ENCODE data around the gene TOR1AIP1.
"Not testable (repeated sequence)": the region's sequence is repeated elsewhere in the genome, so short reads cannot be mapped to it uniquely, and the experiment has no call there.

TOR1AIP1 gene, protein sequence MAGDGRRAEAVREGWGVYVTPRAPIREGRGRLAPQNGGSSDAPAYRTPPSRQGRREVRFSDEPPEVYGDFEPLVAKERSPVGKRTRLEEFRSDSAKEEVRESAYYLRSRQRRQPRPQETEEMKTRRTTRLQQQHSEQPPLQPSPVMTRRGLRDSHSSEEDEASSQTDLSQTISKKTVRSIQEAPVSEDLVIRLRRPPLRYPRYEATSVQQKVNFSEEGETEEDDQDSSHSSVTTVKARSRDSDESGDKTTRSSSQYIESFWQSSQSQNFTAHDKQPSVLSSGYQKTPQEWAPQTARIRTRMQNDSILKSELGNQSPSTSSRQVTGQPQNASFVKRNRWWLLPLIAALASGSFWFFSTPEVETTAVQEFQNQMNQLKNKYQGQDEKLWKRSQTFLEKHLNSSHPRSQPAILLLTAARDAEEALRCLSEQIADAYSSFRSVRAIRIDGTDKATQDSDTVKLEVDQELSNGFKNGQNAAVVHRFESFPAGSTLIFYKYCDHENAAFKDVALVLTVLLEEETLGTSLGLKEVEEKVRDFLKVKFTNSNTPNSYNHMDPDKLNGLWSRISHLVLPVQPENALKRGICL

DNA sequence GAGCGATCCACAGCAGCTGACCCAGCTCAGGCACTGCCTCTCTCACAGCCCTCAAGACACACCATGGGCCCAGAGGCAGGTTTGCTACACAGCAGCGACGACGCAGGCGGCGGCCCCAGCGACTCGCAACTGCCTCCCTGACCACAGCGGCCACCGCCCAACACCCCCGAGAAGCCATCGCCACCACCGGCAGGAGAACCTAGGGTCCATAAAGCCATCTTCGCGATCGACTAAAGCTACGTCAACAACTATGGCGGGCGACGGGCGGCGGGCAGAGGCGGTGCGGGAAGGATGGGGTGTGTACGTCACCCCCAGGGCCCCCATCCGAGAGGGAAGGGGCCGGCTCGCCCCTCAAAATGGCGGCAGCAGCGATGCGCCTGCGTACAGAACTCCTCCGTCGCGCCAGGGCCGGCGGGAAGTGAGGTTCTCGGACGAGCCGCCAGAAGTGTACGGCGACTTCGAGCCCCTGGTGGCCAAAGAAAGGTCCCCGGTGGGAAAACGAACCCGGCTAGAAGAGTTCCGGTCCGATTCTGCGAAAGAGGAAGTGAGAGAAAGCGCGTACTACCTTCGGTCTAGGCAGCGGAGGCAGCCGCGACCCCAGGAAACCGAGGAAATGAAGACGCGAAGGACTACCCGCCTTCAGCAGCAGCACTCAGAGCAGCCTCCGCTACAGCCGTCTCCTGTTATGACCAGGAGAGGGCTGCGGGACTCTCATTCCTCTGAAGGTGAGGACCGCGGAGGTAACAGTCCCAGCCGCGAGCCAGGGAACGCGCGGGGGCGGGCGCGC lies at the start of gene TOR1AIP1:
TSS of gene TOR1AIP1 (plus strand) at position 33 of the 787 bp plus-strand sequence. CDS start at position 251, 218 bp downstream.
- peak; percentile 86 to 100 (median 97) for DNase-seq

DNA sequence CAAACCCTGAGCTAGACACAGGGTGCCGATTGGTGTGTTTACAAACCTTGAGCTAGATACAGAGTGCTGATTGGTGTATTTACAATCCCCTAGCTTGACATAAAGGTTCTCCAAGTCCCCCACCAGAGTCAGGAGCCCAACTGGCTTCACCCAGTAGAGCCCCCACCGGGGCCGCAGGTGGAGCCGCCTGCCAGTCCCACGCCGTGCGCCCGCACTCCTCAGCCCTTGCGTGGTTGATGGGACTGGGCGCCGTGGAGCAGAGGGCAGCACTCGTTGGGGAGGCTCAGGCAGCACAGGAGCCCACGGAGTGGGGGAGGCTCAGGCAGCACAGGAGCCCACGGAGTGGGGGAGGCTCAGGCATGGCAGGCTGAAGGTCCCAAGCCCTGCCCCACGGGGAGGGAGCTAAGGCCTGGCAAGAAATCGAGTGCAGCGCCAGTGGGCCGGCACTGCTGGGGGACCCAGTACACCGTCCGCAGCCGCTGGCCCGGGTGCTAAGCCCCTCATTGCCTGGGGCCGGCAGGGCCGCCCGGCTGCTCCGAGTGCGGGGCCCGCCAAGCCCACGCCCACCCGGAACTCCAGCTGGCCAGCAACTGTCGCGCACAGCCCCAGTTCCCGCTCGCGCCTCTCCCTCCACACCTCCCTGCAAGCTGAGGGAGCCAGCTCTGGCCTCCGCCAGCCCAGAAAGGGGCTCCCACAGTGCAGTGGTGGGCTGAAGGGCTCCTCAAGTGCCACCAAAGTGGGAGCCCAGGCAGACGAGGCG lies 45.2 kb upstream of the TOR1AIP1 start:
- DNase-seq: not testable (repeated sequence)

DNA sequence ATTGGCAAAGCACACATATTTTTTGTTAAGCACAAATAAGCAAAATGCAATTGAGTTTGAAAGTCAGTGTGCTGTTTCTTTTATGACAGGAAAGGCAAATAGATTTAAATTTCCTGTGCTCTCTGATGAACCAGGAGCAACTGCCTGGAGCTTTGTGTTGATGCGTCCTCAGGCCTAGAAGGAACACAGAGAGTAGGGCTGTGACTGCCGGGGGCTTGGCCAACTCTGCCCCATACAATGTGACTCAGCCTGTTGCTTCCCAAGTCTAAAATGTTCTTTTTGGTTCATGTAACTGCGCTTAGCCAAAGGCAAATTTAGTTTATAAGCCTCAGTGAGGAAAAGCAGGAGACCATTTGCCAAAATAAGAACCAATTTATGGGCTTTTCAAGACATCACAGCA lies 42.0 kb upstream of the TOR1AIP1 start:
- no peak for DNase-seq

DNA sequence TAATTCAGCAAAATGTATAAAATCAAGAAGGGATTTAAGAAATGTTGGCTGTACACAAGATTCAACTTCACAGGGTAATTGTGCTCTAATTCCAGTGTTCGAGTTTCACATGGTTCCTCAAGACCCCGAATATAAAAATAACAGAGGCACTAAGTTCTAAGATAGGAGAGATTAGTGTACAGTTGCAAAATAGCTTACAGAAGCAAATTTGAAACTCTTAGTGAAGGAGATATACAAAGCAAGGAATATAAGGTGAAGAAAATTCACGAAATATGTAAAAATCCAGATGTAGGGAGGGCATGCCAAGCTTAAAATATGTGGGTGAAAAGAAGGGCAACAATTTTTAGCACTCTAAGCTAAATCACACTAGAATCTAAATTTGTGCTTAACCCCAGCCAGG lies 33.9 kb upstream of the TOR1AIP1 start:
- DNase-seq: no peak

DNA sequence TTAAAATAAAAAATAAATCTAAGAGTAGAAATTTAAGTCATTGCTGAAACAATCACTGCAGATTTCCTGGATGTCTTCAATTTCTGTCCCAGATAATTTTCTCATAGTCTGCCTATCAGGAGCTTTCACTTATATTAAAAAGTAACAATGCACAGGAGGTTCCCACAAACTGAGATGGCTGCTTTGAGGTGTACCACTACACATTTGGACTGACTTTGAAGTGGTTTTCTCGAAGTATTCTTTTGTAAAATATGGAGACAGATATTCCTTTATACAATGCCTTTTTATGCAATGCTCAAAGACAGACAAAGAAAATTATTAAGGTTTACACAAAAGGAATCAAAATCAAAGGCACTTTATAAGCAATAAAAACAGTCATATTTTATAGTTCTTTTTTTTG lies 29.0 kb upstream of the TOR1AIP1 start:
- DNase-seq: no peak

DNA sequence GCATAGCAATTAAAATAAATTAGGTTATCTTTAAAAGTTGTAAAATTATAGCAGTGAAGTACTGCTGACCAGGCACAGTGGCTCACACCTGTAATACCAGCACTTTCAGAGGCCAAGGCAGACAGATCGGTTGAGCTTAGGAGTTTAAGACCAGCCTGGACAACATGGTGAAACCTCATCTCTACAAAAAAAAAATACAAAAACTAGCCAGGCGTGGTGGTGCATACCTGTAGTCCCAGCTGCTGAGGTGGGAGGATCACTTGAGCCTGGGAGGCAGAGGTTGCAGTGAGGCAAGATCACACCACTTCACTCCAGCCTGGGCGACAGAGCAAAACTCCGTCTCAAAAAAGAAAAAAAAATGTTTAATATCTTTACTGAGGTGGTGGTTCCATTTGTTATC lies 26.3 kb upstream of the TOR1AIP1 start:
- DNase-seq: not testable (repeated sequence)

DNA sequence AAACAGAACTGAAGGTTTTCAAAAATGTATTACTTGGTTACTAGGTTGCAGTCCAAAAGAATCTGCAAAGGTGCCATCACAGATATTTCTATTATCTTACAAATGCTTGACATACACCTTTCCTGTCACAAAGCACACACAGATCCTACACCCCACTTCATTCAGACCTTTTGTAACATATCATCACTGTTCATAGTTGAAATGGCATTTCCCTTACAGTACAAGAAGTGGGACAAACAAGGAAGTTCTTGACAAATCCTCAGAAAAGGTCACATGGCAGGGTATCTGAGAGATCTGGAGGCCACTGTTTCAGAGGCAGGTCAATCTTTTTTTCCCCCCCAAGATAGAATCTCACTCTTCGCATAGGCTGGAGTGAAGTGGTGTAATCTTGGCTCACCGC lies 25.8 kb upstream of the TOR1AIP1 start:
- no peak for DNase-seq

DNA sequence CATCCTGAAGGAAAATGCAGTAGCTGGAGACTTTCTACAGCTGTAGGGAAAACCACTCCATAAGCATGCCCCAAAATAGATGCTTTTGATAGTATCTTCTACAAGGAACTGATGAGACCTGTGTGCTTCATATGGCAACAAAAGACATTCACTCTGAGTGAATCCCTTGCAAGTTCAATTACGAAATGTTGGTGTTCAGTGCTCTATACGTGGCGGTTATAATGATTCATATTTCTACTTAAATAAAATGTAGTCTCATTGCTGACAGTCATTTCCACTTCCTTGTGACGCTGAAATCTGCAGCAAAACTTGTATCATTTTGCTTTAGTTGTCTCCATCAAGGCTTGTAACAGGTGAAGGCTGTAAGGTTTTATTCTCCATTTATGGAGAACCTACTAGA lies 25.1 kb upstream of the TOR1AIP1 start:
- no peak for DNase-seq

DNA sequence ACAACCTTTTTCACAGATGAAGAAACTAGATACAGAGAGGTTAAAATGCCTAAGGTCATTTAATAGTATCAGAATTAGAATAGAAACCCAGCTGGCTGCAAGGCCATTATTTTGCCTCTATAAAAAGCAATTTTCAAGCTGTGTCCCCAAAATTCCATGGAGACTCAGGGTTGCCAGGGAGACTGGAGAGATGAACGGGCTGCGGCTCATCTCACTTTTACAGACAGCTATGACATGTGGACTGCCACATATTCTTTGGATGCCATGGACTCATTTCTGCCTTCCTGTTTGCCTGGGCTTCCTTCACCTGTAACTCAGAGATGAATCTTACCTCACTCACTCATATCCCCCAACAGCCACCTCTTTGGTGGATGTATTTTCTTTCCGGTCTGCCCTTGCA lies 21.4 kb upstream of the TOR1AIP1 start:
- peak in 8 of 58 donors; percentile 8 to 24 (median 10) for DNase-seq

DNA sequence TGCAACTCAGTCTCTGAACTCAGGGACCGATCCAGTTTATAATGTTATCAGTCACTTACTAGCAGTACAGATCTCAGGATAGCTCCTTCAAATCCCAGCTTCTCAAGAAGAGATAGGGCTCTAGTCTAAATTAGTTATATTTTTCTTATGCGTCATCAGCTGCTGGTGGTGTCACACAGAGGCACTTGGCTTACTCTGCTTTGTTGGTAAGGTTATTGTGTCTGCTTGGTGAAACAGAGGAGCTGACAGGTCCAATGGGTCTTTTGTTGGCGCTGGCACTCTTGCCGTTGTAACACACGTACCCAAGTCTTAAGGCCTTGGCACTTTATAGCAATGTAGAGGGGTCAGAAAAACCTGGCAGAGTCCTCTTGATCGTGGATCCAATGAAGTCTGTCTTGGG lies 16.7 kb upstream of the TOR1AIP1 start:
- DNase-seq: no peak

DNA sequence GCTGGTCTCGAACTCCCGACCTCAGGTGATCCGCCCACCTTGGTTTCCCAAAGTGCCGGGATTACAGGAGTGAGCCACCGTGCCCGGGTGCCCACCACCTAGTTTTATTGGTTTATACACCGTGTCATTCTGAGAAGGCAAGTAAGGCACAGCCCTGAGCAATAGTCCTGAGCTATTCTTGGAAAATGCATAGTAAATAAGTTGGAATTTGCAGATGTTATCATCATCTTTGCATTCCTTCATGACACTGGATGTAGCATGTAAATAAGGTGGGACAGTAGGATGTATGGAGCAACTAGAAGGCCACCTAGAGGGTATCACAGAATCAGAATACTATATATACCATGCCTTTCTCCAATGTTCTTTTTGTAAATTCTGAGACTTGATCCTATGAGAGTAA lies 15.5 kb upstream of the TOR1AIP1 start:
- DNase-seq: no peak

DNA sequence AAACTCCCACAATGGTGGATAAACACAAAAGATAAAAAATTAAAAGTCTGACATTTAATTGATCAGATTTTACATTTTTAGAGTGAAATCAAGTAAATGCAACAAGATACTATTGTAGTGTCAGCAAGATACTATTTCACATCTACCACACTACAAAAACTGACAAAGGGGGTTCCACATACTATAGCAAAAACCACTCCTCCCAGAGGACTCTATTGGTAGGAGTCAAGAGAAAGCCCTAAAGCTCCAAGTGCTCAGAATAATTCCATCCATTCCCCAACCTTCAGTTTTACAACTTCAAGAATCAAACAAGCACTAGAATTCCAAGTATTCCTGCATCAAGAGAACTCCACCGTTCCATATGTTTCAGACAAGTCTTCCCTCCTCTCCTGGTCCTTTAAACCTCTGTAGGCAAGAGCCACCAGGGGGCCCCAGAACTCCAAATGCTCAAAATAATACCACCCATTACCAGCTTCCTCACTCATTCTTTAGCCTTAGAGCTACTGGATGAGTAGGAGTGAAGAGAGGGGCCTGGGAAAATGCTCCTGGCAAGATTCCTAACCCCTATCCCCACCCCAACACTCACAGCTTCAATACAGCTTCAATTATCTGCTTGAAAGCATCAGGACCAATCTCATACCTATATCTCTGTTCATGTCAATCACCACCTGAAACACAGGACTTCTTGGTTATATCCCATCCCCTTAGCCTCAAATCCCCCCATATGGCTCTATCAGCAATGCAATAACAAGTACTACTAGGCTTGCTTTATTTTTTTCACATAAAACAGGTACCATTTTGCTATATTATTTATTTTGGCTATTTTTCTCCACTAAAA lies 14.4 kb upstream of the TOR1AIP1 start:
- DNase-seq: peak in 9 of 58 donors; percentile 1 to 27 (median 8)

DNA sequence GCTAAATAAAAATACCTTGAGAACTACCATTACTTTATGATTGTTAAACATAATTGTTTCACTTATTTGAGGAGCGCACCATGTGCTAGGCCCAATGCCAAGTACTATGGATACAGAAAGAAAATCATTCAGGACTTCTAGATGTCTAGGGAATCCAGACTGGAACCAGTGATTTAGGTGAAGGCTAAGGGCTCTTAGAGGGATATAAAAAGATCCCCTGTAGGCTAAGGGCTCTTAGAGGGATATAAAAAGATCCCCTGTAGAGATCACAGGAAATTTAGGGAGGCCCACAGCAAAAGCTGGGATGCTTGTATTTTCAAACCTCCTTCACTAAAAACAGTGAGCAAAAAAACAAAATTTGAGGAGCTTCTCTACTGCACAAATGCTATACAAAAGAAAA lies 11.2 kb upstream of the TOR1AIP1 start:
- DNase-seq: no peak

DNA sequence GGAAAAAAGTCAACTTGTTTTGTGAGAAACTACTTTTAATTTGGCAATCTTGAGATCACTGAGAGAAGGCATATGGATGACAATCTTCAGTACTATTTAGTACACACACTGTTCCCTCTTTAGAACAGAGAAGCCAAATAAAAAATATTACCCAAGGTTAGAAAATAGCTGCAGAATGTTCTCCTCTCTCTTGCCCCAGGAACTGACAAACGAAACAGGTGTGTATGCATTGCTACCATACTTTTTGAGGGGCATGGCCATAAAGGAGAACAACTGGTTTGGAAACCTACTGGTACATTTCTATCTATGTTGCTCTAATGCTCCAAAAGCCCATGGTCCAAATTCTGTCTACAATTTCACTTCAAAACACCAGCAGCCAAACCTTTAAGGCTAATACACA lies 10.1 kb upstream of the TOR1AIP1 start:
- no peak for DNase-seq

DNA sequence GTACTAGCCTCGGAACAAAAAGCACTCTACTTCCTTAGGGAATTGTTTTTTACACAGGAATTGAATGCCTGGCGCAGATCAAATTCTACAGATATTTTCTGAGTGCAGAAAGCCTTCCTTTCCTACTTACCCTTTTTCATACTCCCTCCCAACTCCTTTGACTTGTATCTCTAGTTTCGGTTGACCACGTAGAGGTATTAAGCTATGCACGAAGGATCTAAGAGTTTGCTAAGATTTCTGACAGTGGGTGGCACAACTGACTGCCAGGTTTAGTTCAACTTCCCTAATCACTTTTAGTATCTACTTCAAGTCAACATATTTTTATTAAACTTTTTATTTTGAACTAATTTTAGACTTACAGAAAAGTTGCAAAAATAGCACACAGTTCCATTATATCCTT lies 9.5 kb upstream of the TOR1AIP1 start:
- no peak for DNase-seq

DNA sequence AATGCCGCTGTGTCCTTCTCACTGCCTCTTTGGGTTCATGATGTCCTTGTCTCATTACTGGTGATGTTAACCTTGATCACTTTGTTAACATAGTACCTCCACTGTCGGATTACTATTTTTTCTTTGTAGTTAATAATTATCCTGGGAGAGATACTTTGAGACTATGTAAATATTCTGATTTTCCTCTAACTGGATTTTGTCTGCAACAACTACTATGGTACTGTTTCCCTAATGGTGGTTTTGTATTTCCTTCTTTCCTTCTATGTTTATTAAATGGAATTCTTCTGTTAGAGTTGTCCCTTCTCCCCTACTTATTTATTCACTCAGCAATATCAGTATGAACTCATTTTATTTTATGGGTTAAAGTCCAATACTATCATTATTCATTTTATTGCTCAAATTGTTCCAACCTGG lies 8.6 kb upstream of the TOR1AIP1 start:
- DNase-seq: no peak

DNA sequence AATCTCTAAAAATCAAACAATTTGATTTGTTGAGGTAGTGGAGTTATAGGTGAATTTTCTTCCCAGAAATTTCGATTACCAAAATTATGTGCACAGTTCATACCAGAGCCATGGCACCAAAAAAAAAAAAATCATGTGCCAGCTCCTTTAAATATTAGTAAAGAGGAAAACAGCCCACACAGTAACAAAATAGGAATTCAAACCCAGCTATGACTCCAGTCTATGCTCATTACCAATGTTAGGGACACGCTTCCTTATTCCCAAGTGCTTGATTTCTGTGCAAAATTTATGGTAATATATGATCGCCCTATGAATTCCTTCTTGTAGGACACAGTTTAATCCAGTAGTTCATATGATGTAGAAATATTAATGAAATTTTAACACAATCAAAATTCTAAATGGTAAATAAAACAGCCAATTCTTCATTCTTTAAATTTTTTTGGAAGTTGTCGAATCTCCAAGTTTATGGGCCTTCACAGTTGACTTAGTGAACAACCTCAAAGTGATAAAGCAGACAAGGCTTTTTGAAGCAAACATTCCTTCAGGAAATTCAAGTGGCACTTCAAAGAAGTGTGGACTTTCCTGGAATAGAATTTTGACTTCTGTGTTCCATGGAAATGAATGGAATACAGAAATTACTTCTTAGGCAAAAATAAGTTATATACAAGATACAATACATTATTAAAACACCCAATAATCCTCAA lies 6.3 kb upstream of the TOR1AIP1 start:
- DNase-seq: no peak

DNA sequence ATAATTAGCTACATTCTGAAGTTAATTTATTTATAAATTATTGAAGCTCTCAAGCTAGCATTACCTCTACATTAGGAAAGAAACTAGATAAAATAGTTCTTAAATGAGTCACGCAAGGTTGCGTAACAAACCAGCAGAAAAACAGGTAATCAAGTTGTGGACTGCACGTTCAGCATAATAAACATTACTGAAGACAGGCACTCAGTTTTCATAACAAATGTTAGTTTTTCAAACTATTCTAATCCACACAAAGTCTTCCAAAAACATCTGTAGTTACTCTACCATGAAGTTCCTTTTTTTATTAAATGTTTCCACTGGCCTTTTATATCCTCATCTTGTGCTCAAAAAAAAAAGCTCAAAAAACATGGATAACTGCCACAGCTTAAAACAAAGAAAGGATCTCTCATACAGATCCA lies 5.8 kb upstream of the TOR1AIP1 start:
- no peak for DNase-seq

DNA sequence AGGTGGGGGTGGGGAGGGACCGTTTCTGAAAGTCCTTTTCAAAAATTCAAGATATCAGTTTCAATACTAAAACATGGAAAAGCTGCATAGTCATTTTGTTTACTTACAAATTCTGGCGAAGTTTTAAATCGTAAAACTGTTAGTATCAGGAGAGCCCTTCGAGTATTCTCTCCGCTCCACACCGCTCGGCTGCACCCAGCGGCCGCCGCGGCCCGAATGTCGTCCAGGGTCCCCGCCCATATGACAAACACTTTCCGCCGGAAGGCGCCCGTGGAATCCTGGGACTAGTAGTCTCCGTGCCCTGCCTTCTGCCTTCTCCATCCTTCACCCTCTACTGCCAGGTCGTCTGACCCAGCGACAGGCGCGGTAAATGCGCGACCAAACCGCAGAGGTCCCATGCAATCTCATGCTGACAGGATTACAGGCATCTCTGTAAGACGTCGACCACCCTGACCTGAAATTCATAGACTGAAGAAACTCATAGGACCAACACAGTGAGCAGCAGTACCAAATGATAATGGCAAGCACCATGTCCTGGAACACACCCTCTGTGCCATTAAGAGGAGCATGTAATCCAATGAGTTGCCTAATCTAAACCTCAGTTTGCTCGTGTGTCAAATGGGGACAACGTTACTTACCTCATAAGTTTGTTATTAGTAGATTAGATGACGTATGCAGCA lies 4.4 kb upstream of the TOR1AIP1 start, which contains the start of gene TOR1AIP2:
TSS of gene TOR1AIP2 (minus strand) at position 218 of the 680 bp plus-strand sequence. CDS start 25,138 bp downstream, outside the sequence.
- DNase-seq: peak; percentile 54 to 96 (median 88)

Data from anterior cingulate cortex (tissue), 58 donors.